HEK293T (cell line): ENCODE data around the gene NEDD4.

Source experiments
- CTCF ChIA-PET: fragments of 350-600 bp; formaldehyde crosslinking; extraction: SDS; loops from one replicate; lab custom pipeline; 2021; ENCODE audit warnings: antibody characterized with exemption, inconsistent platforms; lab: Yijun Ruan, JAX
- POLR2A ChIA-PET: fragments of 350-600 bp; formaldehyde crosslinking; extraction: SDS; loops from one replicate; lab custom pipeline; 2020; ENCODE audit warnings: antibody characterized with exemption, inconsistent platforms; lab: Yijun Ruan, JAX
- DNase-seq: peaks from one replicate; pipeline ENCODE4 v3.0.0; 2012; ENCODE audit warnings: mixed read lengths; ENCODE audit errors: extremely low spot score
- ARNT ChIP-seq: fragments of 450-650 bp; IDR thresholded peaks from 2 replicates; pipeline ENCODE4 v1.6.1; 2017; ENCODE audit warnings: mild to moderate bottlenecking
- BHLHE40 ChIP-seq: fragments of 450-650 bp; IDR thresholded peaks from 2 replicates; pipeline ENCODE4 v1.6.1; 2016; ENCODE audit warnings: mild to moderate bottlenecking, moderate library complexity, borderline replicate concordance
- CTBP1 ChIP-seq: fragments of 450-650 bp; IDR thresholded peaks from 2 replicates; pipeline ENCODE4 v1.6.1; 2016; ENCODE audit warnings: borderline replicate concordance
- ELF4 ChIP-seq: fragments of 450-650 bp; IDR thresholded peaks from 2 replicates; pipeline ENCODE4 v1.6.1; 2017; ENCODE audit warnings: antibody characterized with exemption
- FOXA1 ChIP-seq: fragments of 450-650 bp; IDR thresholded peaks from 2 replicates; pipeline ENCODE4 v1.6.1; 2016; ENCODE audit warnings: mild to moderate bottlenecking
- FOXK2 ChIP-seq: fragments of 450-650 bp; IDR thresholded peaks from 2 replicates; pipeline ENCODE4 v1.6.1; 2016; ENCODE audit warnings: mild to moderate bottlenecking
- FOXM1 ChIP-seq: fragments of 450-650 bp; IDR thresholded peaks from 2 replicates; pipeline ENCODE4 v1.6.1; 2017; ENCODE audit warnings: mild to moderate bottlenecking, borderline replicate concordance
- HDGF ChIP-seq: fragments of 450-650 bp; IDR thresholded peaks from 2 replicates; pipeline ENCODE4 v1.6.1; 2017; ENCODE audit warnings: antibody characterized with exemption, borderline replicate concordance
- L3MBTL2 ChIP-seq: fragments of 450-650 bp; conservative IDR thresholded peaks from 2 replicates; pipeline ENCODE4 v1.6.1; 2016; ENCODE audit warnings: mild to moderate bottlenecking
- LEF1 ChIP-seq: fragments of 450-650 bp; IDR thresholded peaks from 2 replicates; pipeline ENCODE4 v1.6.1; 2017; ENCODE audit warnings: mild to moderate bottlenecking, borderline replicate concordance
- NFRKB ChIP-seq: fragments of 450-650 bp; IDR thresholded peaks from 2 replicates; pipeline ENCODE4 v1.6.1; 2016; ENCODE audit warnings: mild to moderate bottlenecking, moderate library complexity
- SP1 ChIP-seq: fragments of 450-650 bp; IDR thresholded peaks from 2 replicates; pipeline ENCODE4 v1.6.1; 2017
- SUZ12 ChIP-seq: fragments of 450-650 bp; IDR thresholded peaks from 2 replicates; pipeline ENCODE4 v1.6.1; 2016; ENCODE audit warnings: mild to moderate bottlenecking
- TARDBP ChIP-seq: fragments of 450-650 bp; IDR thresholded peaks from 2 replicates; pipeline ENCODE4 v1.6.1; 2016
- ZNF384 ChIP-seq: fragments of 450-650 bp; IDR thresholded peaks from 2 replicates; pipeline ENCODE4 v1.6.1; 2016
- TF ChIP-seq, protein P1 (sequence below): fragments of 450-650 bp; IDR thresholded peaks from 2 replicates; pipeline ENCODE4 v1.6.1; 2016

The NEDD4 gene

DNA sequence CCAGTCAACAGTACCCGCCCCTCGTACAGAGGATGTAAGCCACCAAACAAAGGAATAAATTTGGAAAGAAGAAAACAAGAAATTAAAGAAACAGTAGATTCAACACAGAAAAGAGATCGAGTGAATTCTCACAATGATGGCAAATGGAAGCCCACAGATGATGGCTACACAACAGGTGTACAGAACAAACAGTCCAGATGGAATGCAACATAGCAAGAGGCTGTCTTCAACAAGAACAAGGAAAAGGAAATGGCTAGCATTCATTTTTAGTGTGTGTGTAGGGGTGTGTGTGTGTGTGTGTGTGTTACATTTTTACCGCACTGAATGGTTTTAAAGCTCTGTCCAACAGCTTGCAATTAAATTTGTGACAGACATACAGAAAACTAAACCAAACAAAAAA lies 12.9 kb downstream of the NEDD4 start:
- CTCF ChIA-PET = no interaction called here
- TF ChIP-seq FOXK2 (no peak), ZNF384 (no peak), SP1 (no peak), ELF4 (no peak), CTBP1 (no peak), TARDBP (no peak), ARNT (no peak), HDGF (no peak), FOXM1 (no peak), SUZ12 (no peak), LEF1 (no peak), NFRKB (no peak), BHLHE40 (no peak), FOXA1 (no peak), L3MBTL2 (no peak)
- TF ChIP-seq, protein P1, sequence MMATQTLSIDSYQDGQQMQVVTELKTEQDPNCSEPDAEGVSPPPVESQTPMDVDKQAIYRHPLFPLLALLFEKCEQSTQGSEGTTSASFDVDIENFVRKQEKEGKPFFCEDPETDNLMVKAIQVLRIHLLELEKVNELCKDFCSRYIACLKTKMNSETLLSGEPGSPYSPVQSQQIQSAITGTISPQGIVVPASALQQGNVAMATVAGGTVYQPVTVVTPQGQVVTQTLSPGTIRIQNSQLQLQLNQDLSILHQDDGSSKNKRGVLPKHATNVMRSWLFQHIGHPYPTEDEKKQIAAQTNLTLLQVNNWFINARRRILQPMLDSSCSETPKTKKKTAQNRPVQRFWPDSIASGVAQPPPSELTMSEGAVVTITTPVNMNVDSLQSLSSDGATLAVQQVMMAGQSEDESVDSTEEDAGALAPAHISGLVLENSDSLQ = no peak
- POLR2A ChIA-PET = no interaction called here
- no peak for DNase-seq

DNA sequence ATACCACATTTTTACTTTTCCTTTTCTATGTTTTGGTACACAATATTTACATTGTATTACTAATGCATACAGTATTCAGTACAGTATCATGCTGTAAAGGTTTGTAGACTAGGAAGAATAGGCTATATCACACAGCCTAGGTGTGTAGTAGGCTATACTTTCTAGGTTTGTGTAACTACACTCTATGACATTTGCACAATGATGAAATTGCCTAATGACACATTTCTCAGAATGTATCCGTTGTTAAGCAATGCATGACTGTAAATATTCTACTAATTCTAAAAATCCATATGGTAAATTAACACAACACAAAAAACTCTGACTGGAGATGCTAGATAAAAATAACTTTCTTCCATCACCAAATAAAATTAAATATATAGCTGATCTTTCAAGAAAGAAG lies 16.2 kb downstream of the NEDD4 start:
- DNase-seq = no peak
- ChIA-PET CTCF (no interaction called here), POLR2A (no interaction called here)
- TF ChIP-seq SP1 = no peak

DNA sequence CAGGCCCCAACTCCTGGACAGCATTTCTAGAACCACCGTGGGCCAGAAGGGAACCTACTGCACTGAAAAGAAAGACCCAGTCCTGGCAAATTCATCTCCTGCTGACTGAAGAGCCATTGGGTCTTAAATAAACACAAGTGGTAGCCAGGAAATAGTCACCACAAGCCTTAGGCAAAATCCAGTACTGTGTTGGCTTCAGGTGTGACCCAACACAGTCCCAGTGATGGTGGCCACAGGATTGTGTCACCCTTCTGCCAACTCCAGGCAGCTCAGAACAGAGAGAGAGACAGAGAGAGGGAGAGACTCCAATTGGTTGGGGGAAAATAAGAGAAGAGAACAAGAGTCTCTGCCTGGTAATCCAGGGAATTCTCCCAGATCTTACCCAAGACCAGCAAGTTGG lies 23.1 kb downstream of the NEDD4 start:
- ChIA-PET POLR2A (no interaction called here), CTCF (no interaction called here)
- no peak for DNase-seq
- no peak for TF ChIP-seq L3MBTL2
- TF ChIP-seq SUZ12 = no peak
- no peak for TF ChIP-seq SP1
- TF ChIP-seq ELF4 = no peak
- TF ChIP-seq ARNT = no peak
- TF ChIP-seq ZNF384 = no peak
- no peak for TF ChIP-seq FOXK2
- TF ChIP-seq LEF1 = no peak
- TF ChIP-seq FOXM1 = no peak
- TF ChIP-seq HDGF = no peak
- no peak for TF ChIP-seq BHLHE40
- TF ChIP-seq NFRKB = no peak

DNA sequence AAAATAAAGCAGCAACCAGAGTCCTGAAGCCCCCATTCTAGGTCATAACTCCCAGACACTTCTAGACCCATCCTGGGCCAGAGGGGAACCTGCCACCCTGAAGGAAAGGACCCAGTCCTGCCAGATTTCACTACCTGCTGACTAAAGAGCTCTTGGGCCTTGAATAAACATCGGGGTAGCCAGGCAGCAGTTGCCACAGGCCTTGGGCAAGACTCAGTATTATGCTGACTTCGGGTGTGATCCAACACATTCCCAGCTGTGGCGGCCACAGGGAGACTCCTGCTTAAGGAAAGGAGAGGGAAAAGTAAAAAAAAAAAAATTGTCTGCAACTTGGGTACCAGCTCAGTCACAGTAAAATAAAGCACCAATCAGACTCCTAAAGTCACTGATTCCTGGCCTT lies 23.8 kb downstream of the NEDD4 start:
- TF ChIP-seq ZNF384 = no peak
- TF ChIP-seq, protein P1 = no peak
- no peak for TF ChIP-seq NFRKB
- TF ChIP-seq LEF1 = no peak
- TF ChIP-seq TARDBP = no peak
- TF ChIP-seq BHLHE40 = no peak
- no peak for TF ChIP-seq SUZ12
- no peak for TF ChIP-seq FOXA1
- TF ChIP-seq FOXM1 = no peak
- TF ChIP-seq ELF4 = no peak
- TF ChIP-seq HDGF = no peak
- TF ChIP-seq CTBP1 = no peak
- no peak for TF ChIP-seq L3MBTL2
- no peak for TF ChIP-seq ARNT
- no peak for TF ChIP-seq SP1
- no peak for DNase-seq
- POLR2A ChIA-PET = no interaction called here
- CTCF ChIA-PET = no interaction called here

DNA sequence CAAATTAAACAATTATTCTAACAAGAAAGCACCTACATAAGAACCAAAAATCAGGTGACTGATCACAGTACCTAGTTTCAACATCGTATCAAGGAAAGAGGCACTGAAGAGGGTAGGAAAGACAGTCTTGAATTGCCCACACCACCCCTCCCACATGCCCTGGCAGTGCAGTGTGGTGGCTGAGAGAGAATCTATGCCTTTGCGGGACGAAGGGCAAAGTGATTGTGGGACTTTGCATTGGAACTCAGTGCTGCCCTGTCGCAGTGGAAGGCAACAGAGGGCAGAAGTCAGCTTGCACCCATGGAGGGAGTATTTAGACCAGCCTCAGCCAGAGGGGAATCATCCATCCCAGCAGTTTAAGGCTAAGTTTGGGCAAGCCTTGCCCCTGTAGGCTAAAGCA lies 24.5 kb downstream of the NEDD4 start:
- ChIA-PET POLR2A (no interaction called here), CTCF (no interaction called here)
- TF ChIP-seq SP1 (no peak), HDGF (no peak), TARDBP (no peak), ZNF384 (no peak), ARNT (no peak), SUZ12 (no peak)
- DNase-seq = no peak

DNA sequence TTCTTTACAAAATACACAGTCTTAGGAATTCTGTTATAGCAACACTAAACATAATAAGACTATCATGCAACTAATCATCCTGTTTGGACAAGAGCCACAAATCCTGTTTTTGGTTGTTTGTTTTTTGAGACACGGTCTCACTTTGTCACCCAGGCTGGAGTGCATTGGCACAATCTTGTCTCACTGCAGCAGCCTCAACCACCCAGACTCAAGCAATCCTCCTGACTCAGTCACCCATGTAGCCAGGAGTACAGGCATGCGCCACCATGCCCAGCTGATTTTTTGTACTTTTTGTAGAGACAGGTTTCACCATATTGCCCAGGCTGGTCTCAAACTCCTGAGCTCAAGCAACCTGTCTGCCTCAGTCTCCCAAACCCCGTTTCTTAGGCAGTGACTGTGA lies 28.3 kb downstream of the NEDD4 start:
- ChIA-PET POLR2A (no interaction called here), CTCF (no interaction called here)
- TF ChIP-seq FOXK2 (no peak), FOXA1 (no peak), ELF4 (no peak), CTBP1 (no peak), ZNF384 (no peak), L3MBTL2 (no peak), LEF1 (no peak), TARDBP (no peak), ARNT (no peak), BHLHE40 (no peak), SP1 (no peak), NFRKB (no peak), FOXM1 (no peak), SUZ12 (no peak), HDGF (no peak)
- TF ChIP-seq, protein P1 = no peak
- DNase-seq = no peak

DNA sequence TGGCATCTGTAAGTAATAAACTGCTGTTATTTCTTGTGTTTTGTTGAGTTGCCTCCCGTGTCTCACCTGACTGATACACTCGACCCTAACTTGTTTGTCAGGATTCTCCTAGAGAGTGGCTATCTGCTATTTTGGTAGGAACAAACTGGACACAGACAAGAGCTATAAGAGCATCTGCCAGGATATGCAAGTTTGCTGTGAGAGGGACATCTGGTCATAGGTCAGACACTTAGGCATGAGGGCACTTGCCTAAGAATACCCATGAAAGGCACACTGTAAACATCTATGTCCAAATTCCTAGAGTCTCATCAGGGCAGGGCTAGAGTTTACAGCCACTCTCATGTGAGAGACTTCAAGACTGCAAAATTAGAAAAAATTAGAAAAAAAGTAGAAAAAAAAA lies 32.5 kb downstream of the NEDD4 start:
- CTCF ChIA-PET = no interaction called here

More for the DNA sequence above, 32.5 kb downstream of the NEDD4 start:
- no peak for DNase-seq
- POLR2A ChIA-PET = no interaction called here
- TF ChIP-seq SP1 = no peak
- TF ChIP-seq TARDBP = no peak
- no peak for TF ChIP-seq BHLHE40
- no peak for TF ChIP-seq ELF4
- no peak for TF ChIP-seq FOXK2
- TF ChIP-seq ARNT = no peak
- TF ChIP-seq L3MBTL2 = no peak
- TF ChIP-seq ZNF384 = no peak
- TF ChIP-seq, protein P1 = no peak
- no peak for TF ChIP-seq CTBP1
- no peak for TF ChIP-seq NFRKB
- TF ChIP-seq HDGF = no peak
